SH-SY5Y (cell line): Measurements from ENCODE around the gene RAD51B.

ENCODE experiments used
- GATA2 ChIP-seq: IDR thresholded peaks from 2 replicates; pipeline ENCODE4 v1.6.1; 2011; ENCODE audit warnings: mild to moderate bottlenecking, low read depth, low read length
- GATA3 ChIP-seq: IDR thresholded peaks from 2 replicates; pipeline ENCODE4 v1.6.1; 2011; ENCODE audit warnings: low read depth, mild to moderate bottlenecking, low read length, moderate library complexity

The RAD51B gene

DNA sequence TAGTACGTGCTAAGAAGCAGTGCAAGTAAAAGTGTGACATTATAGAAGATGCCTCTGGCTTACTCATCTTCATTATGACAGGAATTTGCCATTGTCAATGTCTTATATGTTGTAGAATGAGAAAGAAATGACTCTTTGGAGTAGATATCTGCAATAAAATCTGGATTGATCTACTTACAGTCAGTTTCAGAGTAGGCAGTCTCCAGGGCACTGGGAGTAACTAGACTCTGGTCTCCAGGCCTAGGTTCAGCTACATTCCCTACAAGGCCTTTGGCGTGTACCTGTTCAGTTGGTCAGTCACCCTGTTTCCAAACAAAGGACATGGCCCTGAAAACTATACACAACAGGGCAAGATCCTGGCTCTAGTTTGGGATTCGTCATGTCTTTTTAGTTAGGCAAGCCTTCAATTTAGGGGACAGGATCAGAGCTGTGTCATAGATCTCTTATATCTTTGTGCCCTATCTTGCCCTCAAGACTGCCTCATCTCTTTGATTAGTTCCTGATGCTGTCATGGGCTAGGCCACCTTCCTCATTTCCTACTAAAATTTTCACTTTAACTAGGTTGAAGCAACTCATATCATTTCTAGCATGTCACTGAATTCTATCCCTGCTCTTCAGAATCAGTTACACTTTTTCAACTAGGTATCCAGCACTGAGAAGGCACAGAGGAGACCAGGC, 410.0 kb downstream of the RAD51B start:
- TF ChIP-seq GATA3 (no peak), GATA2 (no peak)

DNA sequence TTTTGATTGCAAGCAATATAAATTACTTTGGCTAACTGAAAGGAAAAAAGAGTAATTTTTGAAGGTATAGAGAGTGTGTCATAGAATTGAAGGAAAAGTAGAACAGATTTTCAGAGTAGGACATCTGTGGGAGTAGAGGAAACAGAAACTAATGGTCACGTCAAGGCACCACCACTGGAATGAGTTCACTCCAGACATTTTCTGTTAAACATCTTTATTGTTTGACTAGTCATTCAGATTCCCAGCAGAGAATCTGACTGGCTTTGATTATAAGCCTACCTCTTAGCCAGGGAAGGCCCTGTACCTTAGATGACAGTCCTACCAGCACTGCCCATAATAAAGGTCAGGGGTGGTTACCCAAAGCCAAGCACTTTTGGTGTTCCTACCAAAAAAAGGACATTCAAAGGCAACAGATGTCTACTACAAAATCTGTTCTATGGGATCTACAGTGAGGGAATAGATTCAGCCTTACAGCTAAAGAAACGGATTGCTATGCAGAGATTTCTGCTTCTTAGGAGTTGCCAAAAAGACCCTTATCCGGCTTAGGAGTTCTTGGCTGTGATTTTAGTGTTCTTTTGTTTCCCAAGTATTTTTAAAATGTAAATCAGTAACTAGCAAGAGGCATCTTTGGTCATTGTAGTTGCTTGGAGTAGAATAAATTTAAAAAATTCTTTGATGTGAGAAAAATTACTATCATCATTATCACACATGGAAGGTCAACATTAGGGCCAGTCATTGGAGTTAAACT, 410.8 kb downstream of the RAD51B start:
- TF ChIP-seq GATA3, result no peak
- TF ChIP-seq GATA2, result no peak

DNA sequence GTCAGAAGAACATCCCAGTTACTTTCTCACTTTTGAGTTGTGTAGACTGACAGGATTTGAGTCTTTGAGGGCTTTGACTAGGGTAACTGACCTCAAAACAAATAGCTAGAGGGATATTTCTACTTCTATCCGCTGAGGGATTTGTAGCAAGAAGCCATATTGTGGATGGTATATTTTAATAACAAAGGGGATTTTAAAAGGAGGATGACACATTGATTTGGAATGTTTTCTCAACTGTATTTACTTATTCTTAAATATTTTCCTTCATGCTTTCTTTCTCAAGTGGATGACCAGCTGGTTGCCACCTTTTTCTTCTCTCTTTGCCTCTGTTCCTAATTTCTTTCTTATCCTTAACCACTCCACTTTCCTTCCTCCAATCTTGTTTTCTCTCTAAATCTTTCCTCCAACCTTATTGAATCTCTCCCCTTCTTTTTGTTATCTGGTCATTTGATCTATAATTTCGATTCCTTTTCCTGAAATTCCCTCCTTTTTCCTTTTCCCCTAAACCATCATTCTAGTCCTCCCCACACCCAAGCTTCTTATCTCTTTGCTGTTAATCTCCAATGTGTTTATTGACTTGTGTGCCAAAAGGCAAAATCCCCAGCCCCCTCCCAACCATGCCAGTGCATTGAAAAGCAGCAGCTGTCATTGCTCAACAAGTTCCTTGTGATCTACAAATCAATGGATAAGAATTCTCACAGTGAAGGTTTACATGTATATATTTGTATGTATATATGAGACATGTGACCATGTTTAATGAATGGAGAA, 411.6 kb downstream of the RAD51B start:
- TF ChIP-seq GATA2, result no peak
- no peak for TF ChIP-seq GATA3

DNA sequence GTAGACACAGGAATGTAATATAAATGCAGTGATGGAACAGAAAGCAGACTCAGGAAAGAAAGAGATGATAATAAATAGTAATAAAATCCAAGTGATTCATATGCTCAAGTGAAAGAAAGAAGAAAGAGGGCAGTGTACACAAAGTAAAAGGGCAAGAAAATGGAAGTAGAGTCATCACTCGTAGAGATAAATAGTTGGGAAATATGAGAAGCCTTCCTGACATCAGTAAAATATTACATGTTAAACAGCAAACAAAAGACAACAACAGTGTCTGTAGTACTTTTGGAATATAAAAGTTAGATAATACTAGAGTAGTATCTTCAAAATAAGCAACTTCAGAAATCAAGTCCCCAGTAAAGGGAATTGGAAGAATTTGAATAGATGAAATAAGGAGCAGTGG, 412.3 kb downstream of the RAD51B start:
- TF ChIP-seq GATA2, result no peak
- no peak for TF ChIP-seq GATA3

DNA sequence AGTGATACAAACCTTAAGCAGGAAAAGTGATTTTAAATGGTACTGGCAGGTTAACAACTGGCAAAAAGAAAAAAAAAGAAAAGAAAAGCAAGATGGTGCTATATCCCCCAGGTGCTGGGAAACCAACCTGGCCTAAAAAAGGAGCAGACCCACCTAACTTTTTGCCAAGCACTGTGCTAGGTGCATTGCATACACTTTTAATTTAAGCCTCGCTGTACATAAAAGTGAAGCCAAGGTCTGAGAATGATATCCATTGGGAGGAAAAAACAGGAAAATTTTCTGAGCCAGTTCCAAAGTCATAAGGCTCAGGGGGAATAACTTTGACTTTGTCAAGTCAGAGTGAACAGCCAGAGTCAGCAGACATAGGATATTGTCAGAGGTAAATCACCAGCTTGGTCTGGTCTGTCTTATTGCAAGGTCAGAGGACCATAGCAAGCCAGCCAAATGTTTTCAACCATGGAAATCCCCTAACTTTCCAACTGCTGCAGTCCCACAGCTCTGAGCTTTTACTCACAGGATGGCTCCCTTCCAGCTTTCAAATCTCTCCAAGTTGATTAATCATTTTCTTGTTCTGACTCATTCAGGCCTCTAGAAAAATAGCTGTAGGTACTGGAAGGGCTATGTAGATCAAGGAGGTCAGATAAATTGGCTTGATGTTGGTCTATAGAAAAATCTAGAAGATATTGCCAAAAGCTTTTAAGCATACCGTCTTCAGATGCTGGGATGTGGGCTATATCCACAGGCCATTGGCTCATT, 412.9 kb downstream of the RAD51B start:
- TF ChIP-seq GATA3, result no peak
- TF ChIP-seq GATA2, result no peak

DNA sequence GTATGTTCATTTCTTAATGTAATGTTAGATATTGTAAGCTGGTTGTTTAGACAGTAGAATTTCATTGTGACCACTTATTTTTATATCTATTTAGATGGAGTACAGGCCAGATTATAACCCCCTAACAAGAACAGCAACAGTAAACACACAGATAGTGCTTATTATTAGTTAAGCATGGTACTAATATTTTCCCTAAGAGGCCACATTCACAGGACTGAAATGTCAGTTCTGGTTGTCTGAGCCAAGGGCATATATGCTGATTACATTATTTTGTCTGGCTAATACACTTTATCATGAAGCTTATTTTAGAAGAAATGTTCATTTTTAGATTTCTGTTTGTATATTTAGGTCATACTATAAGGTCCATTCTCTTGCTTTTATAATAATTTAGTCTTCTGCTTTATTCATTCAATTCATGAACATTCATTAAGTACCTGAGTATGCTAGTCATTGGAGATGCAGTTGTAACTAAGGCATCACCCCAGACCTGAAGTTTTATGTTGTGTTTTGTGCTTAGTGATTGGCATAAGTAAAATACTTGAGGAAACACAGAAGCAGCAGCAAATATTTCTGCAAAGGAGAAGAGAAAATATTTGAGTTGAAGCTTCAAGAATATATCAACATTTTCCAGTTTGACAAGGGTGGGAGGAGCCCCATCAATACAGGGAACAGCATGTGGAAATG, 413.7 kb downstream of the RAD51B start:
- TF ChIP-seq GATA3 (no peak), GATA2 (no peak)

DNA sequence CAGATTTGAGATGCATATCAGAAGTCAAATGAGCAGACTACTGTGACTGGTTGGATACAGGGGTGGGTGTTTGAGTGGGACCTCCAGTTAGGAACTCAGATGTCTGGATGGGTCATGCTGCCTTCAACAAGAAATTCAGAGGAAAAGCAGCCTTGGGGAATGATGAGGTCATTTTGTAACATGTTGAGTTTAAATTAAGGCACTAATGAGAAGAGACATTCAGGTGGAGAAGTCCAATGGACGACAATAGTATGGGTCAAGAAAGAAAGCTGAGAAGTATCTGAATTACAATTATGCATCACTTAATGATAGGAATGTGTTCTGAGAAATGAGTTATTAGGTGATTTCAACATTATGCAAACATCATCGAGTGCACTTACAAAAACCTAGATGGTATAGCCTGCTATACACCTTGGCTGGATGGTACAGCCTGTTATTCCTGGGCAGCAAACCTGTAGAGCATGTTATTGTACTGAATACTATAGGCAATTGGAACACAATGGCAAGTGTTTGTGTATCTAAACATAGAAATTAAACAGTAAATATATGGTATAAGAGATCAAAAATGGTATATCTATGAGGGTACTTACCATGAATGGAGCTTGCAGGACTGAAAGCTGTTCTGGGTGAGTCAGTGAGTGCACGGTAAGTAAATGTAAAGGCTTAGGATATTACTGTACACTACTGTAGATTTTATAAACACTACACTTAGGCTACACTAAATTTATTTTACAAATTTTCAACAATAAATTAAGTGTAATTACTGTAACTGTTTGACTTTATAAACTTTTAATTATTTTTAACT, 414.7 kb downstream of the RAD51B start:
- TF ChIP-seq GATA3 (no peak), GATA2 (no peak)

DNA sequence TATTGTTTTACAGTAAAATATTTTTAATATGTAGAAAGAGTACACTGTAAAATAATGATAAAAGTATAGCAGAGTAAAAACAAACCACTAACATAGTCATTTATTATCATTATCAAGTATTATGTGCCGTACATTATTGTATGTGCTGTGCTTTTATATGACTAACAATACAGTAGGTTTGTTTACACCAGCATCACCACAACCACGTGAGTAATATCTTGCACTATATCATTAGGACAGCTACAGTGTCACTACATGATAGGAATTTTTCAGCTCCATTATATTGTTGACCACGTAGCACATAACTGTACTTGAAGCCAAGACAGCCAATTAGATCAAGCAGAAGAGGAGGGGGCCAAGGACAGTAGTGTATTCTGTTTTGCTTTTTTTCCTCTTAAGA, 415.4 kb downstream of the RAD51B start:
- no peak for TF ChIP-seq GATA3
- no peak for TF ChIP-seq GATA2

DNA sequence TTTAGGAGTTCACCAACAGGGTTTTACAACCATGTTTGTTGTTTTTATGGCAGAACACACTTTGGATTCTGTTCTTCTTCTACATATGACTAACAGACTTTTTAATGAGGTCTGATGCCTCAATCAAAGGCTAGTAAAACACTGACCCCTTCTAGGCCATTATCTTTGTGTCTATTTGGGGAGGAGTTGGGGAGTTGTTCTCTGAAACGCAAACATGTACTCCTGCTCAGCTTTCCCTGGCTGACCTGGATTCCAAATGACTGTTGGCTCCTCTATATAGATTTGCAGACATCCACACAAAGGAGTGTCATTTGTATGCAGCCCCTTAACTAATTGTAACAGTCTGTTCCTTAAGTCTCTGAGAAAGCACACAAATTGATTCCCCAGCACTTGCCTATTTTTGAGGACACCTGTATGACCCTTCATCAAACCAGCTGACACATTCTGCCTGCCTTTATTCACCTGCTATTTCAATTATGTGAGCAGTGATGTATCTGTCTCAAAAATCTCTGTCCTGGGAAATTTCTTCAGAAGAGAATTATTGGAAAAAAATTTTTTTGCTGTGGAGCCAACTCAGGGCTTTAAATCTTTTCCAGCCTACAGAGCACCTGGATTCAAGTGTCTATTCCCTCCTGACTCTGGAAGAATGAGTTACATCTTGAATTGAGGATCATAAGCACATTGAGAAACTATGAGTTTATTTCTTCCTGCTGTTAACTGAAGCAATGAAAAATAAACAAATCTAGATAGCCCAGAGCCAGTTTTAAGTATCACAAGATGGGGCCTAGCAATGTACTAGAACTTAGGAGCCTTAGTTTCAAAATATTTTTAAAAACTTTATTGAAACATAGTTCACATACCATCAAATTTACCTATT, 417.2 kb downstream of the RAD51B start:
- no peak for TF ChIP-seq GATA3
- TF ChIP-seq GATA2, result no peak

DNA sequence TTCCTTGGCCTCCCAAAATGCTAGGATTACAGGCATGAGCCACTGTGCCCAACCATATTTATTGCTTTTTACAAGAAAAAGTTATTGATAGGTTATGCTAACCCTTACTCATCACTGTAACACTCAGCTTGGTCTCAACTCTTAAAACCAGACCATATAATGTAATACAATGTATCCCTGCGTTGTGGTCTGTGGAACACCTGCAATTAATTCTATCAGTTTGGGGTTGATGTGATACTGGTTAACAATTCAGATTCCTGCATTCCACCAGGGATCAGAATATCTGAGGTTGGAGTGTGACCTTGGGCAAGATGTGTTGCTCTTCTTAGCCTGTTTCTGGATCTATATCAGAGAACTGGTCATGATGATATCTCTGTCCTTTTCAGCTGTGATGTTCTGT, 419.0 kb downstream of the RAD51B start:
- TF ChIP-seq GATA3 (no peak), GATA2 (no peak)

DNA sequence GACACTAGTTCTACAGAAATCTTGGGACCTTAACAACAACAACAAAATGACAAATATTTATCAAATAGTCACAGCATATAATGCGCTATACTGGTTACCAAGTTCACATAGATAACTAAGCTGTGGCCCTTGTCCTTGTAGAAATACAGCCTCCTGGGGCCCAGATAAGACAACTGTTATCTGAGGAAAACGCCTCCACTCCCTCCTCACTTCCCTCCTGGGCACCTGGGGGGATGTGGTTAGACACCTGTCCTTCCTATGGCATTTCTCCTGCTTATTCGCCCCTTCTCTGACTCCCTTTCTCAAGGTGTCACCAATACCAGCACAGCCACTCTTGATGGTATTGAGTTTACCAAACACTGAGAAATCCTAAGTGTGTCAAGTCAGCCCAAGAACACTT, 419.4 kb downstream of the RAD51B start:
- TF ChIP-seq GATA3 (no peak), GATA2 (no peak)

DNA sequence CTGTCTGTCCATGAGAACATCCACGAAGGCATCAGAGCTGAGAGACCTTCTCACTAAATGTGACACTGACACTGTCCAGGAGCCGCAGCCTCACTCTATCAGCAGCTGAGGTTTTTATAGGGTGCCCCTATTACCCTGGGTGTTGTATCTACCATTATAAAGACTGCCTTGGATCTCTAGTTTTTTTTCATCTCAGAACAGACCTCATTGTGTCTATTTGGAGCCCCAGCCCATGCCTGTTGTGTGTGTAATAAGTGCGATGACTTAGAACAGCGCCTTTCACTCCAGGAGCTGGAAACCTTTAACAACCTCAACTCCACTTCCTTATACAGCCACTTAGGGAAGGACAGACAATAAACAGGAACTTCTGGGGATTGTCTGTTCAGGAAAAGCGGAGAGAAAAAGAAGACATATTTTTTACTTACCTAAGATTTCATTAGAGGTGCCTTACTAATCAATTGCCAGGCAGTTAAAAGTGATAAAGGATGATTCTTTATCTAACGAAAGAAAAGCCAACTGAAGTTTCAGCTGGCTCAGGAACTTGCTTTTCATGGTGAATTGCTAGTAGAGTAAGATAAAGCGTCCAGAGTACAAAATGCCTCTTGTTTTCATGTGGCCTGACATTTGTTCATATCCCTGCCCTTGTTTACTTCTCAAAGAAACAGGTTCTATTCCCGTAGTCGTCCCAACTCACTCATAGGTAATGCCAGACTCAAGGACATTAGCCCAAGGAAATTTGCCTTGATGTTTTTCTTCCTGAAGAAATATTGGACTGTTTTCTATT, 420.6 kb downstream of the RAD51B start:
- TF ChIP-seq GATA2 (no peak), GATA3 (no peak)
